GM18505 (cell line): ENCODE data around the gene DAB1.

Experiments
- ATAC-seq: cut with Tn5 transposase; IDR thresholded peaks from one replicate; pipeline ENCODE4 v1.9.1; 2021; ENCODE audit not compliant: unreplicated experiment
- POLR2A ChIP-seq: IDR thresholded peaks from 4 replicates; pipeline ENCODE4 v1.6.1; 2011; ENCODE audit warnings: borderline replicate concordance; ENCODE audit not compliant: insufficient read depth, insufficient read length; ENCODE audit errors: extremely low read depth

Gene DAB1

GRCh38 chr1:57217905-57218304 lies 206.0 kb downstream of the DAB1 start:
- no peak for ATAC-seq

DNA sequence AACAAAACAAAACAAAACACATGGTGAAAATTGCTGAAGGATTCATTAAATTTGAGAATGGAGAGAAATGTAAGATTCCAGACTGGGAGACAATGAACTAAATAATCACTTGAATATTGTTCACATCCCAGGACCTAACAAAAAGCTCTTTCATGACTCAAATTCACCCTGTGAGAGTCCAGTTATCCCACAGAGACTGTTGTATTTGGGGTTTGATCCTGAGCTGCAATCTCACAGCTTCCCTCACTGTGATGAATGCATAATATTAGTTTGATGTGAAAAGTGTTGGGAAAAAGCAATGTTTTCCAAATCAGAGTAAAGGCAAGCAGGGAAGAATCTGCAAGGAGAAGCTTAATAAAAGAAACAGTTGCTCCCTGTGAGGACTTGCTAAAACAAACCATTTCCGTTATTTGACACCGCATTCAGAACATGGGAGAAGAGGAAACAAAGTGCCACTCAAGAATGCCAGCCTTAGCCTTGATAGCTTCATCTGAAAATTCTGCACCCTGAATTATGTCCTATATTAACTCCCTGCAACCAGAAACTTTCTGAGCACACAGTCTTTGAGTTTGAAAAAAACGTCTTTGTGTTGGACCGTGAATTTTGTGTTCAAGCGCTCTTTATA lies 208.8 kb downstream of the DAB1 start:
- no peak for ATAC-seq
- TF ChIP-seq POLR2A = no peak

More at GRCh38 chr1:57217905-57218304, 206.0 kb downstream of the DAB1 start:
- TF ChIP-seq POLR2A = no peak

GRCh38 chr1:57210881-57211280 lies 213.0 kb downstream of the DAB1 start:
- TF ChIP-seq POLR2A = no peak
- no peak for ATAC-seq

DNA sequence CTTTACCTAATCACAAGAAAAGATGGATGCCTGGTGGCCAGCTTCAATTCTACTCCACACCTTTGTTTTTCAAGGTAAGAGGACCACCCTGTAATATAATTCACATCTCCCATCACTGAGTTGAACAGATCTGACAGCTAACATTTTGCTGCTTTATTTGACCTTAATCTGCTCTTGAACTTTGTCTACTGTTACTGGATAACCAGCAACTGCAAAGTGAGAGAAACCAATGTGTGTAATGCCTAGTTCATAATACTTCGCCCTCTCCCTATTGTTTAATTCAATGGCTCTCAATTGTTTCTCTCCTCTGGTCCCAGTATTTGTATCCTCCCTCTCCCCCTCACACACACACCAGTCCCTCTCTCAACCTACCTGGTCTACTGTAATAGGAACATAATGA lies 214.4 kb downstream of the DAB1 start:
- TF ChIP-seq POLR2A = no peak
- no peak for ATAC-seq

DNA sequence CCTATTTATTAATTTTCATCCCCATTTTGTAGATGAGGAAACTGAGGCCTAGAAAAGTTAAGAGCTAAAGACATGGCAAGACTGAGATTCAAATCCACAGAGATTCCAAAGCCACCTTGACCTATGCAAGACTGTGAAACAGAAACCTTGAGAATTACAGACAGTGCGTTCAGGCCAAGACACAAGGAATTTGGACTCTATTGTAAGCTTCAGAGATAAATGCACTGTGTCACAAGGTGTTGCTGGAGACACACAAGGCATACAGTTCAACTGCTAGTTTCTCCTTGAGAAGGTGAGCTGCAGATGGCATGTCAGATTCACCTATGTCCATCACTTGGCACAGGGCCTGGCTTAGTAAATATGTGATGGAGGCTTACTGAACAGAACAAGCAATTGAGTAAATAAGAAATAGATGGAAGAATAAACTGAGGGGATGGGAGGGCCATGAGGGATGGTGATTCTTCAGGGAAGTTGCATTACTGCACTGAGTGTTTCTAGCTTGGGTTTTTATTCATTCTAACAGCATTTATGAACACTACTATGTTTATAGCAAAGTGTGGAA lies 215.0 kb downstream of the DAB1 start:
- no peak for ATAC-seq
- no peak for TF ChIP-seq POLR2A

- TF ChIP-seq POLR2A = no peak
- ATAC-seq = no peak
Measured at GRCh38 chr1:57206038-57206437, 217.8 kb downstream of the DAB1 start.

DNA sequence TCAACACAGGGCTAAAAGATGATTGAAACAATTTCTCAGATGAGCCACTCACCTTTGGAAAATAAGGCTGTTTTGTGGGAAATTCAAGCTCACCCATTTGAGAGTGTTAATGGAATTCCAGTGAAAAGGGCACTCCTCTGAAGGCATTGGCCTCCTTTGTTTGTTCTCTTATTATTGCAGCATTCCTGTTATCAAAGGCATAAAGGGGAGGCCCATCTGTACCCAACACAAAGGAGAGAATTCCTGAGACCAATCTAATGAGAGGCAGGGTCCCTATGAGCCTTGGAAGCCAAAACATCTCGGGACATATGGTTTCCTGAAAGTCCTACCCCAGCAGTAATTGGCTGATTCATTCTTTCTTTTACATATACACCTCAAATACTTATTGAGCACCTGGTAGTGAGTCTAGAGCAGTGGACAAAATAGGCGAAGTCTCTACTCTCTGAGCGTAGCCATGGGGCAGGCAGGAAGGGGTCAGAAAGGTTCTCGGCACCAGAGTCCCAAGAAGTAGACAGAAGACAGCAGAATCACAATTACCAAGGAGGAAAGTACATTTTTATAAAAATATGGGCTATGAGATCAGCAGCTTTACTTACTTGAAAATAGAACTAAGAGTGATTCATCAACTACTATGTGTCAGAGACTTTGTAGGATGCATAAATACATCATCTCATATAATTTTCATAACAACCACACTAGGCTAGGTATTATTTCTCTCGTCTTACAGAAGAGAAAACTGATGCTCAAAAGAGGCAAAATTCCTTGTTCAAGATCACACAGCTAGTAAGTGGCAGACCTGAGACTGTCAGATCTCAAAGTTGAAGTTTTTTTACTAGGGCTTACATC lies 218.7 kb downstream of the DAB1 start:
- TF ChIP-seq POLR2A = no peak
- ATAC-seq = no peak

DNA sequence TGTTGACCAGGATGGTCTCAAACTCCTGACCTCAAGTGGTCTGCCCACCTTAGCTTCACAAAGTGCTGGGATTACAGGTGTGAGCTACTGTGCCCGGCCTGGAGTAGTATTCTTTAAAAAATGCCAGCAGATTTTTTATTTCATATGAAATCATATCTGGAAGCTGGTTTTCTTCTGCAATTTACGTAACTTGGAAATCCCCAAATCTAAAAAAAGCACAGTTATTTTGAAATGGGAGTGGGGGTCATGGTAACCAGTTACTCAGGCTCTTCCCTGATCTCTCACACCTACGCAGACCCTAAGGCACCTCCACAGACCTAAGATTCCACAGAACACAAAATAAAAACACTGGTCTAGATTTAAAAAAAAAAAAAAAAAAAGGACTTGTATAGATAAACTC lies 219.8 kb downstream of the DAB1 start:
- no peak for ATAC-seq

GRCh38 chr1:57202241-57202640 lies 221.6 kb downstream of the DAB1 start:
- no peak for ATAC-seq
- no peak for TF ChIP-seq POLR2A

More for the DNA sequence above, 219.8 kb downstream of the DAB1 start:
- no peak for TF ChIP-seq POLR2A

DNA sequence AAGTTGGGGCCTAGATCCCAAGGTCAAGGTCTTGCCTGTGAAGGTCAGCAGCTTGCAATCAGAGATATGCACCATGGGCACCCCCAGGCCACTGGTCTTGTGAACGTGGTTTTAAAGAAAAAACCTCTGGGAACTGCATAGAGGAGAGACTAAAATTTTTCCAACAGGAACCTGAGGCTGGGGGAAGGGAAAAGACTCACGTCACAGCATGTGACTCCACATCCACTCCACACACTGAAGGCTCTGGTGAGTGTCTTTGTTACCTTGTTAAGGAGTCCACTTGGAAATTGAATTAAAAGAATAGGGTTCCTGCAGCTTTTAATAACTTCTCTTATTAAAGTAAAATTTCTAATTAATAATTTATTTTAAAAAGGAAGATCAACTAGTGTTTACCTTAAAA lies 224.9 kb downstream of the DAB1 start:
- no peak for ATAC-seq
- TF ChIP-seq POLR2A = no peak

- ATAC-seq = no peak
Measured at GRCh38 chr1:57195436-57195941, 228.4 kb downstream of the DAB1 start.

GRCh38 chr1:57192222-57192621 lies 231.6 kb downstream of the DAB1 start:
- no peak for TF ChIP-seq POLR2A
- ATAC-seq = no peak

More at GRCh38 chr1:57195436-57195941, 228.4 kb downstream of the DAB1 start:
- TF ChIP-seq POLR2A = no peak

- TF ChIP-seq POLR2A = no peak
- no peak for ATAC-seq
Measured at GRCh38 chr1:57190898-57191297, 233.0 kb downstream of the DAB1 start.
